GM21528 (cell line): Measurements from ENCODE around the gene CD82.
"Not testable (repeated sequence)": the region's sequence is repeated elsewhere in the genome, so short reads cannot be mapped to it uniquely, and the experiment has no call there.

Source experiments
- ATAC-seq: cut with Tn5 transposase; IDR thresholded peaks from one replicate; pipeline ENCODE4 v1.9.1; 2021; ENCODE audit warnings: mild to moderate bottlenecking, moderate library complexity; ENCODE audit not compliant: unreplicated experiment, low FRiP score

CD82 gene

DNA sequence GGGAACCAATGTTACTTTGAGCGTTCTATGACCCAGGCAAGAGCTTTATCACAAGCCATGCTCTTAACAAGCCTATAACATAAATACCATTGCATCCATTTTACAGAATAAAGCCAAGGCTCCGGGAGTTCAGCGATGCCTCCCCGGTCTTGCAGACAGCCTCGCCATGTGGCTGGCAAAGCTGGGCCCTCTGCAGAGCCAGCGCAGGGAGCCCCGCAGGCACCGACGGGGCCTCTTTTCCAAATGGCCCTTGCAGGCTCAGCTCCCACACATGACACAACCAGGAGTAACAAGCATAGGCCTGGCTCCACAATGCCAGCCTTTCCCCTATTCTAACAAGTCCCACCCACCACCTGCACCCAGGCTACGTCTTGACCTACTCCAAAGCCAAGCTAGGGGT lies 89.1 kb downstream of the CD82 start:
- ATAC-seq: no peak

DNA sequence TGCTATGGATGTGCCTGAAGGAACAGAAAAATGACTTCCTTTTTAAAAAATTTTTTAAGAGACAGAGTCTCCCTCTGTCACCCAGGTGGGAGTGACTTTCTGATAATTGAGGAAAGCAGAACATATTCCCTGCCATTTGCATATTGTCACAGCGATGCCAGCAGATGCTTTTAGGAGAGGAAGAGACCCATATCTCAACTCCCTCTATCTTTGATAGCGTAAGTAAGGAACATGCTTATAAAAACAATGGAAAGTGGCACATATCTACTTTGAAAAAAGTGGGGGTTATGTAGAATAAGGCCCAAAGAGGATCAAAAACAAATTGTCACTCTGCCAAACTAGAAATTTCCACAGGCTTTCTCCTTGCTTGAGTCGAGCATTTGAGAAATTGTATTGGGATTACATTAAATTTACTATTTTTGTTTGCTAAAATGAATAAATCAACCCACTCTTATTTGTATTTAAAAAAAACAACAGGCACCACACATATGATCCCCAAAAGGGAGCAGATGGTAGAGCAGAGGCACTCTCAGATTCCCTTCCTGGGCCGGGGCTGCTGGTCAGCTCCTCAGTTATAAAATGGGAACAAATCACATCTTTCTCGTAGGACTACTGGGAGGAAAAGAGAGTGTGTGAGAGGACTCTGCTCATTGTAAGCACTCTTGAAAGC lies 92.5 kb downstream of the CD82 start:
- ATAC-seq: no peak

DNA sequence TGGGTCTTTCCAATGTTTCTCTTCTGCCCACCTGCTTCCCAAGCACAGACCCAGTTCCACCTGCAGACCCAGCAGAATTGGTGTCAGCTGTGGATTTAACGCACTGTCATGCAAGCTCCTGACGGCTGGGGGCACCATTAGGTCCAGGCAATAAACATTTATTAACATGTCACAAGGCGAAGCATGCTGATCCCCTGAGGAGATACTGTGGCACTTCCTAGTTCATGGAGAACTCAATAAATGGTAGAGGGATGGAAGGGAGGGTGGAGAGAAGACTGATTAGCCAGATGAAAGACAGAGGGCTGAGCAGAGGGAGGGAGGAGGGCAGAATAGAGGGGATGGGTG lies 93.0 kb downstream of the CD82 start:
- ATAC-seq: no peak

DNA sequence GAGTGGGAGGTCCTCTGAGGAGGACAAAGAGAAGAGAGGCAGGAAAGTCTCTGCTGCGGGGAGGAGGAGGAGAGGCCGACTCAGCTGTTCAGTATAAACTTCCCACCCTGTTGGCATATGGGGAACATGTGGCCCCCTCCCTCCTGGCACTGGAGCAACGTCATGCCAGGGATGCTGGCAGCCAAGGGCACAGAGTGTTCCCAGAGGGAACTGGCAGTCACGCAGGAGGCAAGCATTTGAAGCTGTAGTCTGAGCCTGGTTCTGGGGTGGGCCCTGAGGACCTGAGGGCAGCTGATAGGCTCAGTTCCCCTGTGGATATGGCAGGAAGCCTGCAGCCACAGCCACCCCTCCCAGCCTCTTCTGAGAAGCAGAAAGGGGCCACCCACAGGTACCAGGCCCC lies 94.2 kb downstream of the CD82 start:
- ATAC-seq: no peak

DNA sequence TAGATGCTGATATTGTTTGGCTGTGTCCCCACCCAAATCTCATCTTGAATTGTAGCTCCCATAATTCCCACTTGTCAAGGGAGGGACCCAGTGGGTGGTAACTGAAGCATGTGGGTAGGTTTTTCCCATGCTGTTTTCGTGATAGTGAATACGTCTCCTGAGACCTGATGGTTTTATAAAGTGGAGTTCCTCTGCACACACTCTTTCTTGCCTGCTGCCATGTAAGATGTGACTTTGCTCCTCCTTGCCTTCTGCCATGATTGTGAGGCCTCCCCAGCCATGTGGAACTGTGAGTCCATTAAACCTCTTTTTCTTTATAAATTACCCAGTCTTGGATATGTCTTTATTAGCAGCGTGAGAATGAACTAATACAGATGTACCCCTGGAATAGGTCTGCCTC lies 95.1 kb downstream of the CD82 start:
- not testable (repeated sequence) for ATAC-seq

DNA sequence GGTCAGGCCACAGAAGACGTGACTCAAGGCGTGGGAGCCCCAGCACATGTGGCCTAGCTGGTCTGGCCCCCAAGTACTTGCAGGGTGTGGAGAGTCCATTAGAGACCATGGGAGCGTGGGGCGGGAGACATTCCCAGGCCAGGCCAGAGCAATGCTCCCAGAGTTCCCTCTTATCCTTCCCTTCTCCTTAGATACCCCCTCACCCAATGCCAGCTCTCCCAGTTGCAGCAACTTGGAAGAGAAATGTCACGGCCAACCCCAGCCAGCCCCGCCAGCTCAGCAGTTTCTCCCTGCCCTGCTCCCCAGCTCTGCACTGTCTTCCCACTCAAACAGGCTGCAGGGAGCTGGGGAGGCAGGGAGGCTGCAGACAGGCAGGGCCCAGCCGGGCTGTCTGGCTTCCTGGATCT lies 95.9 kb downstream of the CD82 start:
- ATAC-seq: no peak
